ENCODE results near the gene ASCL3.
"Not testable (repeated sequence)": the region's sequence is repeated elsewhere in the genome, so short reads cannot be mapped to it uniquely, and the experiment has no call there.

The ASCL3 gene

DNA sequence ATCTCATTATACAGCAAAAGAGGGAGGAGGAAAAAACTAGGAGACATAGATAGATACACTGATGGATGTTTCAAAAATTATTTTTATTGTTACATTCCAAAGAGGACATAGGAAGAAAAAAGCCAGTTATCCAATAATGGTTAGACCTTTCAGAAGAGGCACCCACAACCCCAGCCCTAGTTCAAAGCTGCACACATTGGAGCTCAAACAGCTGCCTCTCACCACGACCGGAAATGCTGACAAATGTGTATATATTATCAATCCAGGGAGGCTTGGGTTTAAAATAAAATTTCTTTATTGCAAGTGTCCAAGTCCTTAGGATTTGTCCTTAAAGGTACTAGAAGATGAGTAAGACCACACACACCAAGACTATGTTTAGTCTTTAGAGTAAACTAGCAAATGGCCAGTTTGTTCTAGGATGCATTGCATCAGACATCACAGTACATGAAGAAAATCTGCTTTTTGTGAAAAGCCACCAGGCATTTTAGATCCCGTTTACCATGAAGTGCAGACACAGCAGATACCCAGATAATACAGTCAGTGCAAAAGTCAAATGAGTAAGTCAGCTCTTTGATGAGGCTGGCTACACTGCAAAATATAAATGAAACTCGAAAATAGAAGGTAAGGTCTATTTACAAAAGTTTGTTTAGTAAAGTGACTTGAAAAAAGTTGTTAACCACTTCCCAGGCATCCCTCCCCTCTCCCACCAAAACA lies 4.6 kb upstream of the ASCL3 start:
- DNase-seq, result no peak

DNA sequence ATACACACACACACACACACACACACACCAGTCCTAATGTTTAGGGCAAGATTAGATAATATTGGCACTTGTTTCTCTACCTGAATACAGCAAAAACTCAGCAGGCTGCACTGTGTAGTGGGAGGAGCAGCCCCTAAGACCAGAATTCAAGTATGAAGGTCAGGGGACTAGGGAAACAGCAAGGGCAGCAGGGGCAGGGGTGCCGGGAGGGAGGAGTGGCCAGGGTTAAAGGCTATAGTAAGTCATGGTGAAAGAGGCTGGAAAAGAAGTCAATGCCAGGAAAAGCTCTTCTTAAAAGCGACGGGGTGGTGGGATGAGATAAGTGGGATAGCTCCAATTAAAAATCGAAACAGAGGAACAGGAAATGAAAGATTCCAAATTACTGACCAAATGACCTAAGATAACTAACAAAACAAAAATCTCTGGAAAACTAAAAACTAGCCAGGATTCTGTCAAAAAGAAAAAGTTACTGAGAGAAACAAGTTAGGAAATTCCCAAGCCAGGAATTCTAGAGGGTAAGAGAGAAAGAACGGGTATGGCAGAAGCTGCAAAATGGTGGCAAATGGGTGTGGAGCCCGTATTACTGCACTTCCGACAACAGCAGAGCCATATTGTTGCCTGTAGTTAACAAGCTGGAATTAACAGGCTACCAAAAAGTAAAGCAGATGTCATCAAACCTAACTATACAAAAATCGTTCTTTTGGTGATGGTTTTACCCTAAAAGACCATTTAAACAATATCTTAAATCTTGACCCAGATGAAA lies 1.3 kb downstream of the ASCL3 start:
- no peak for DNase-seq

DNA sequence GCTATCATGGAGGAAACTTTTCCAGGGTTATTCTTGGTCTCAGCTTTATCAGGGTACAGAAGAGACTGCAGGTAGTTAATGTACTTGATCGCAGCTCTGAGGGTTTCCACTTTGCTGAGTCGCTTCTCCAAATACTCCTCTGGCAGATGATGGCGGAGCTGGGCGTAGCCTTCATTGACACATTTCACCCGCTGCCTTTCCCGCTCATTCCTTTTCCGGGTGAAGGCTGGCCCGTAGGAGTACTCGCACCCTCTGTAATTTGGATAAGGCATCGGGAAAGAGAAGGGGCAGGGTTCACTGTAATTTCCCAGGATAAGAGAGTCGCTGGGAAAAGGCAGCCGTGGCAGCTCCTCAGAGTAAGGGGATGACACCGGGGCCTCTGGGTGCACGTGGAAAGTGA lies 5.2 kb downstream of the ASCL3 start:
- no peak for DNase-seq

DNA sequence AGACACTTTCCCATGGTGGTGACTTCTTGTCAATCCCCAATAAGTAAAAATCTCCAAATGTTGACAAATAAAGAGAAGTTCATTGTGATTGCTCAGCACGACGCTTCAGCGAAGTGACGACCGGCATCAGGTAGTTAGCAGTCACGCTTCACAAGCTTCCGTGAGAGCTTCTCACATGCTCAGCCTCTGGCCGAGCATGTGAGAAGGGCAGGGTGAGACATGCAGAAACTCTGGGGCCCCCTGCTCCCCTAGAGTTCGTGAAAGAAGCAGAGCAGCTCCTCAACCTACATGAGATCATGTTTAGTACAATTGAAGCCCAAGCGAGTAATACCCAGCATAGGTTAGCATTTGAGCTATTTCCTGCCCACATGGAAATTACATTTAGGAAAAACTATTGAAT lies 5.7 kb downstream of the ASCL3 start:
- DNase-seq, result no peak

DNA sequence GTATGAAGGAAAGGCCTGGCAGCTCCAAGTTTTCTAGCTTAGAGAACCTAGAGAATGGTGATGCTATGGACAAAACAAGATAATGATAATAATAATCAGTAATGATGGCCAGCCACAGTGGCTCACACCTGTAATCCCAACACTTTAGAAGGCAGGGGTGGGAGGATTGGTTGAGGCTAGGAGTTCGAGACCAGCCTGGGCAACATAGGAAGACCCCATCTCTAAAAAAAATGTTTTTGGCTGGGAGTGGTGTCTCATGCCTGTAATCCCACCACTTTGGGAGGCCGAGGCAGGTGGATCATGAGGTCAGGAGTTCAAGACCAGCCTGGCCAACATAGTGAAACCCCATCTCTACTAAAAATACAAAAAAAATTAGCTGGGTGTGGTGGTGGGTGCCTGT lies 7.0 kb downstream of the ASCL3 start:
- DNase-seq, result not testable (repeated sequence)

DNA sequence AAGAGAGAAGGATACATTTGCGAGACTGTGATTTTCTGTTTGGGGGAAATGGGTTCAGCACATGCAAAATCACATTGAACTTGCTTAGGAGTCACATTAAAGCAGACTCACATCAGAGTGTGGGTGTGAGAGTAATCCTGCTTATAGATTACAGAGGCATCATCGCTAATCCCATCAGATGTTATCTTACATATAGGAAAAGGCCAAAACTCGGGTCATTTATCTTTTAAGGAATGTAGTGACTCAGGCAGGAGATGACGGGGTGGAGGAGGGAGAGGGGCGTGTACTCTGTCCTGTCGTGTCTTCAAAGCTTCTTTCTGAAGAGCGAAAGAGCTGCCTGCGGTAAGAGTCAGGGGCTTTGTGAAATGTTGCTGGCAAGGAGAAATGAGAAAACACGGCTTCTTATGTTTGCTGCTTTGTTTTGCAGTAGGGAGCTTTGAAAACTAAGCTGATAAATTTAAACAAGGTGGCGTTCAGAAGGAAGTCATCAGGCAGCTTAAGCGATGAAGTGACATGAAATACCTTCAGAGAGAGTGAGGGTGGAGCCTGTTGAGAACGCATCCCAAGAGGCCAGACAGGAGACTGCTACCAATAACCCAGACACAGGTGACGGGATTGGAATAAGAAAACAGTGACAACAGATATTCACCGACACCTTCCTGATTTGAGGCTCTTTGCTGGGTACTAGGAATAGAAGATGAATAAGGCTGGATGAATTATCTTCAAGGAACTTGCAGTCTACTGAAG lies 7.9 kb downstream of the ASCL3 start:
- DNase-seq, result no peak

DNA sequence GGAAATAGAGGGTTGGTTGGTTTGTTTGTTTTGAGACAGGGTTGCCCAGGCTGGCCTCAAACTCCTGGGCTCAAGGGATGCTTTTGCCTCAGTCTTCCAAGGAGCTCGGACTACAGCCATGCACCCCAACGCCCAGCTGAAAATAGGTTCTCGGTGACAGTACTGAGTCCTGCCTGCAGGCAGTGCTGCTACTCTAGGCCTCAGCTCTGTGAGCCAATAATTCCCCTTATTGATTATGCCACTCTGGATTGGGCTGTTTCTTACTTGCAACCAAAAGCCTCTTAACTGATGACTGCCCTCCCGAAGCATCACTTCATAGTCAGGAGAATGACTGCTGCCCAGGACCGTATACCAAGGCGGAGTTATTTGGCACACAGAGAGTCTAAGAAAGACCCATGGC lies 8.9 kb downstream of the ASCL3 start:
- DNase-seq, result no peak

DNA sequence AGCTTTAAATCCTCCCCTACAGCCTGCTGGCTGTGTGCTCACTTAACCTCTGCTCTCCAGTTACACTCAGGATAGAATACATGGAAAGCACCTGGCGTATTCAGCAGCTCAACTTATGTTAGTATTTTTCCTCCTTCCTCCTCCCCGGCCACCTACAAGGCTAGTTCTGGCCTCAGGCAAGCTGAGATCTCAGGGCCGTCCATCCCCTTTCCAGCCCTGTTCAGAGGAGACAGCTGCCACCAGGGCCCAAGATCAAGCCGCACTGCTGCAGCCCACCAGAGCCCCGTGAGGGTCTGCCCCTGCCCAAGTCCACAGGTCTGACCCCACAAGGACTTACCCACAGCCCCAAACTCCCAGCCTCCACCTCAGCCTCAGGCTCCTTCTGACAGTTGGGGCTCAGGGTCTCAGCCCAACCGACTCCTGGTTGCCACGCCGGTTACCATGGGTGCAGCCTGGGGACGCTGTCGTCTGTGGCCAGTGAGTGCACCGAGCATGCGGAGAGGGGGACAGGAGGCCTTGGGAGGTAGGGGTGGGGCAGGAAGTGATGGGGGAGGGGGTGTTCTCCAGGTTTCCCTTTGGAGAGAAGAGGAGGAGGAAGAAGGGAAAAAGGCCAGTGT lies 10.1 kb downstream of the ASCL3 start, which contains the start of gene C11orf16:
C11orf16 (minus strand) TSS at position 384 of the 617 bp plus-strand sequence. CDS start 639 bp downstream, outside the sequence.
- DNase-seq, result no peak

DNA sequence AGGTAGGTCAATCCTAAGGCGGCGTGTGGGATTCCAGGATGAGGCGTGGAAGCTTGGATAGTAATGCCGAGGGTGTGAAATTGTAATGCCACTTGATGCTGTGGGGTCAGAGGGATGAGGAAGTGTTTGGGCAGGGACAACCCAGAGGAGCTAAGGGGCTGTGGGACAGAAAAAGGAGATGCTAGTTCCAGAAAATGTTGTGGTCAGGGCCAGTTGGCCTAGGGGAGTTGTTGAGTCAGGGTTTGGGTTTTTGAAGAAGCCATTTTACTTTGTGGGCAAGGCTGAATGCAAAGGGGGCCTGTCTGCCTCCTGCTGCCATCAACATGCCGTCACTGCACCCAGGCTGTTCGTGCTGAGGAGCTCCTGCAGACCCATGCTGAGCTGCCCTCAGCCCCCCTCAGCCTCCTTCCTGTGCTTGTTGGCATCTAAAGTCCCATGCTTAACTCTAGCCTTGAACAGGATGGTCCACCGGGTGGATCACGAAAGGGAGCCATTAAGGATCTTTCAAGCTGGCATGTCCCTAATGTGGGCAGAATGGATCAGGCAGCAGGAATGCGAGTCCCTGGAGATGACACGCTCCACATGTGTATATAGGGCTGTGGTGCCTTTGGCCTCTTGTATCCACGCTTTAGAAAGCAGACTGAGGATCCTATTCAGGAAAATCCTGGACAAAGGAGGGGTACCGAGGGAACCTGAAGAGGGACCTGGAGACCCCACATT lies 12.2 kb downstream of the ASCL3 start:
- DNase-seq, result no peak

DNA sequence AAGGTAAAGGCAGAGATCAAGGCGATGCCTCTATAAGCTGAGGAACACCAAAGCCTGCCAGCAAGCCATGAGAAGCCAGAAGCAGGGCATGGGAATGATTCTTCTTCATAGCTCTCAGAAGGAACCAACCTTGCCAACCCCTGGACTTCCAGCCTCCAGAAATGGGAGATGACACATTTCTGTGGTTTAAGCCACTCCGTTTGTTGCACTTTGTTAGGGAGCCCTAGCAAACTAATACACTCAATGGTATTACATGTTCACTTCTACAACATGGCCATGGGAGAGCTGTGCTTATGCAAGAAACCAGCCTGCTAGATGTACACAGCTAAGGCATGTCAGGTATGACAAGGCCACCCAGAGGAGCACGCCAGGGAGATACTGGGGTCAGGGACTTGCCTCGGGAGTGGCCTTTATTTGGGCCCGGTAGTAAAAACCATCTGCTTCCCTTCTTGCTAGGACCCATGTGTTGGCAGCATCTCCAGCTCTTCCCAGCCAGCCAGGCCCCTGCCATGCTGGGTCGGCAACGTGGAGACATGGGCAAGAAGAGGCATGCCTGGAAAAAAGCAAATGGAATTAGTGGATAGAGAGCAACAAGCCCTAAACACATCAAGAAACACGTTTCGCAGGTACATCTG lies 13.7 kb downstream of the ASCL3 start:
- DNase-seq, result no peak

DNA sequence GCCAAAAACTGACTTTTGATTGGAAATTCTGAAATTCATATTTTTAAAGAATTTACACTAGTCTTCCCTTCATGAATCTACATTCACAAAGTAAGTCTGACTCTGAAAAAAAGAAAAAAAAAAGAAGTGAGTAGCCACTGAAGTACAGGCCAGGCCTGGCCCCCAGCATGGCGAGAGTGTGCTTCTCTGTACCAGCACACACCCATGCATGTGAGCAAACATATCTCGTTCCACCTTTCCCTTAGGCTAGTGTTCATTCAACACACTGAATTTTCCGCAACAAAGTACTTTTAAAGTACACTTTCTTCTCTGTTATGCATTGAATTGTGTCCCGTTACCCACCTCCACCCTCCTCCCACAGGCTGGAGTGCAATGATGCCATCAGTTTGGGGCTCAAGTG lies 14.6 kb downstream of the ASCL3 start:
- DNase-seq, result no peak

DNA sequence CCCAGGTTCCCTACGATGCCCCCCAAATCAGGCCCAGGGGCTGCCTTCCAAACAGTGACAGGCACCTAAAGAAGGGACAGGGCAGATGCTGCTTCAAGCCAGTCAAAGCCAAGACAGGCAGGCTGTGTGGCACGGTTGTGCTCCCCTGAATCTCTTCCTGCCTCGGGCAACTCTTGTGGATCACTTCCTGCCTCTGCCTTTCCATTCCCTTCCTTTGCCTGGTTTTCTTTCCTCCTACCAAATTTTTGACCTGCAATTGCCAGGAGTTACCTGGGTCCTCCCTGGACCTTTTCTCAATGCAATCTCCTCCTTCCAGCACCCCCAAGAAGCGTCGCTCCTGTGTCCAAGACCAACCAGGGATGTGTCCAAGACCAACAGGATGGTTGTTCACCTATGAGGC lies 15.6 kb downstream of the ASCL3 start:
- no peak for DNase-seq

DNA sequence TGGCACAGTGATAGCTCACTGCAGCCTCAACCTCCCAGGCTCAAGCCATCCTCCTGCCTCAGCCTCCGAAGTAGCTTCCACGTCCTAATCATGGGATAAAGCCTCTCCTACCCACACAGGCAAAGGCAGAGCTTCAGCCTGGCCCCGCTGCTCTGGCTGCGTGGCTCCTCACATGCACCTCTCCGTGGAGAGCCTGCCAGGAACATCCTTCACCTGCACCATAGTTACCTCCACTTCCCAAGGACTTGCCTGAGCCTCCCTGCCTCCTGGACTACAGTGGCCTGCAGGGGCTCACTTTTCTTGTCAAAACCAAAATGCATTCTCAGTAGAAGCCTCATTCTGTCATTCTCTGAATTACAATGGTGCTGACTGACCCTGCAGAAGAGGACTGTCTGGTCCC lies 16.6 kb downstream of the ASCL3 start:
- no peak for DNase-seq

DNA sequence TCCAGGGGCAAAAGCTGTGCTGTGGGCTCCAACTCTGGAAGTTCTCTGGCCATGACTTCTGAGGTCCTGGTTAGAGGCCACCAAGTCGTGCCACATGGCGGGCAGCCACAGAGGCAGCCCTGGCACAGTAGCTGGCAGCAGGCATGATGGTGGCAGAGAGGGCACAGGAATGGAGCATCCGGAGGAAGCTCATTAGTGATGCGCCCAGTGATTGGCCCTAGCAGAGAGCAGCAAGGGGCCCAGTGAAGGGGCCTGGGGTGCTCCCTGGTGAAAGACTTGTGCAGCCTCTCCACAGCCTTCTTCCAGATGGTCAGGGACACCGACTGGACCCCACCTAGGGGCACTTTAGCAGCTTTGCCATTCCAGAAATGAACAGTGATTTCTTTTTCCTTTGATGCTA lies 17.1 kb downstream of the ASCL3 start:
- DNase-seq, result no peak

DNA sequence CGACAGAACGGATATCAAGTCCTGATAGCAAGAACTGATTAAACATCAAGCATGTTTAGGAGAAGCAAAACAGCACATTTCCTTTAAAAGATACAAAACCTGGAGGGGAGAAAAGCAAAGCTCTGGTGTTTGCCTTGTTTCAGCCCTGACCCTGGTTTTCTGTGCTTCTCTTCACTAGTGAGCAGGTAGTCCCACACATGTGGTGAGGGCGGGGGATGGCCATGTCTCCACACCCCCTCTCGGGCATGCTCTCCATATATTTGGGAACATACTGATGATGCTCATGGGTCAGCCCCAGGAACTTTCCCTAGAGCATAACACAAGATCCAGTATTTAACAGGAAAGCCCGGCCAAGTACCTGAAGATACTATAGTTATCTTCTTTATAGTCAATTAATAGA lies 20.1 kb downstream of the ASCL3 start:
- no peak for DNase-seq

DNA sequence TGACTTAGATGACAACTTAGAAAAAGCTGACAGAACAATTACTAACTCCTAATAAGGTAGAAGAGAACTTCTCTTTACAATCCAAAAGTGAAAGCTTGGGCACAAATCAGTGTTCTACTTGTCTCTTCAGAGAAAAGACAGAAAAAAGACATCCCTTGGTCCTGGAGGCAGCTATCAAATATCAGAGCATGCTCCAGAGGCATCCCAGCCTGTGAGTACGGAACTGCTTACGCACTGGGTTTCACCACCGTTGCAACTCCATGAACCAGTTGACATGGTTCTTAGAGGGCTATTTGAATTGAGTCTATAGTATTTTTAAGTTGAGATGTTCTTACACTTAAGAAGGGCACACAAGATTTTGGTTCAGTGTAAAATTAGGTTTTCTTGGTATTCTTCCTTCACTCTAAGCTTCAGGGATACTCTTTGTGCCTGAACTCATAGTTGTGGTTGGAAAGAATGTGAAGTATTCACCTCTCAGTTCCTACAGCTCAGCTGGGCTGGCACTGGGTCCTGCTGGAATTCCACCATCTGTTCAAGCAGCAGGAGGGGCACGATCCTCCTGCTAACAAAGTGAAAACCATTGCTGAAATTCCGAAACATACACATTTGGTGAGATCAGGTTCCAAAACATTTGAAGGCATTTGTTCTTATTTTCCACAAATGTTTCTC lies 25.5 kb downstream of the ASCL3 start:
- DNase-seq, result no peak

DNA sequence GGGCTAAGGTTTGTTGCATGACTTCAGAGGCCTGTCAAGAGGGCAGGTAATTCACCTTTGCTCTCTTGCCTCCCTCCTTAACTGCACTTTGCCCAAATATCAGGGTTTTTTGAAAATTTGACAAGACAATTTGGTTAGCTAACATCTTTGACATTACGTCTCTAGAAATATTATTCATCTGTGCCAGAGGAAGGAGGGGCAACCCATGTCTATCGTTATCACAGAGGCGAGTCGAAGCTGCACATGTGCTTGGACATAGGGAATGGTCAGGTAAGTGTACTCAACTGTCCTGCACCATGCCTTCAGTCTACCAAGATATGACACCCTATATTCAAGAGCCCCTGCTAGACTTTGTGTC lies 28.2 kb downstream of the ASCL3 start:
- no peak for DNase-seq

DNA sequence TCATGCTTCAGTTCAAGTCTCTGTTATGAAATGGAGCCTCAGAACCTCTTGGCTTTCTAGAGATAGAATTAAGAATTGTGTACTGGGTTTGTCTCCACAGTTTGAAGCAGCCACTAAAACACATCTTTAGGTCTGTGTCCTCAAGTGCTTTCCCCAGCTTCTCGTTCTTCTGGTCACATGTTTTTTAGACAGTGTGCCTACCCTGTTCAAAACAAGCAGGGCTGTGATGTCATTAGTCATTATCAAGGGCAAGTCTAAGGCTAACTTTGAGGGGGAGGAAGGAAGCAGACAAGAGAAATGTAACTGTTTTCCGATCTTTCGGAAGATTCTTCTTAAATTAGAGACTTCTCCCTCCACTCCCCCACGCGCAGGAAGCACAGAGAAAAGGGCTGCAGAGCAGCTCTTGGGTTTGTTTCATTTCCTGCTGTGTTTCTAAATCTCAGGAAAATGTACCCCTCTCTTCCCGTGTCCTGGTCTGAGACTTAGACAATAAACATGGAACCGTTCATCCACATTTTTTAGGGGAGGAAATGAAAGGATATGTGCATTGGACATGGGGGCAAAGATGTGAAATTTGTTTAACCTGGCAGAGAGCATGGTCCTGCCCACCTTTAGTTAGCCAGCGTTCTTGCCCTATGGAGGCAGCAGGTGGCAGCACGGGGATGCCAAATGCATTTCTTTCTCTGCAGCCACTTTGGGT lies 28.7 kb downstream of the ASCL3 start:
- peak; percentile 14 for DNase-seq

DNA sequence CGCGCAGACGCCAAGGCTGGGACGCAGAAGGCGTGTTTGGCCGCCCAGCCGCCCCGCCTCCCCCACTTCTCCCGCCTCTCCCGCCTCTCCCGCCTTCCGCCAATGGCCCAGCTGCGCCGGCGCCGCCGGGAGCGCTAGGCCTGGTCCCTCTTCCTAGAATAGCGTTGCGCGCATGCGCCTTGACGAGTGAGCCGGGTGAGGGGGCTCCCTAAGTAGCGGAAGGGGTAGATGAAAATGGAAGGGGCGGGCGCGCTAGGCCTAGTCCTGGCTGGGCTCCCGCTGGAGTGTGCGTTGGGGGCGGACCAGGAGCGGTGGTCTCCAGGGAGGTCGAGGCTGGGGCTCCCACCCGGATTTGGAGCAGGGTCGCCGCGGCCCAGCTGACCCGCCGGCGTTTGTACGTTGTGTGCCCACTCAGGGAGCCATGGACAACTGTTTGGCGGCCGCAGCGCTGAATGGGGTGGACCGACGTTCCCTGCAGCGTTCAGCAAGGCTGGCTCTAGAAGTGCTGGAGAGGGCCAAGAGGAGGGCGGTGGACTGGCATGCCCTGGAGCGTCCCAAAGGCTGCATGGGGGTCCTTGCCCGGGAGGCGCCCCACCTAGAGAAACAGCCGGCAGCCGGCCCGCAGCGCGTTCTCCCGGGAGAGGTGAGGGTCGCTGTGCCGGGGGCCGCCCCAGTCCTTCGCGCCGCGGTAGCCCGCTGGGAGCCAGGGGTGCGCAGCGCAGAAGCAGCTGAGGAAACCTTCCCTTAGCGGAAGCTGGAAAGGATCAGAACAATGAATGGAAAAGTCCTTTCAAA lies 31.6 kb downstream of the ASCL3 start, which contains the start of gene AKIP1:
AKIP1 (plus strand) TSS at position 161 of the 795 bp plus-strand sequence; CDS start at position 422, 261 bp downstream.
- peak; percentile 88 for DNase-seq

DNA sequence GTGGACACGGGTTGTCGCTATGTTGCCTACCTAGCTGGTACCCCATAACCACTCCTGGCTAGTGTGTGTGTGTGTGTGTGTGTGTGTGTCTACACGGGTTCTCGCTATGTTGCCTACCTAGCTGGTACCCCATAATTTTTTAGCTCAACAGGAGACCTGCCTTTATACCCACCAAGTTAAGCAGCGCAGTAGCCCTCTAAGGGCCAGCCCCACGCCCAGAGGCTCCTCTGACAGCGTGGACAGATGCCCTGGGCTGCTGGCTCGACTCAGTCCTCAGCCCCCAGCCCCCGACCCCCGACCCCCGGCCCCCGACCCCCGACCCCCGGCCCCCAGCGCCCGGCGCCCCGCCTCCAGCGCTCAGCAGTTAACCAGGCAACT lies 32.2 kb downstream of the ASCL3 start:
- DNase-seq, result no peak
